GM12878 (cell line): ENCODE data around the gene RYR2.

ENCODE experiments used
- JUND ChIP-seq: IDR thresholded peaks from 2 replicates; pipeline ENCODE4 v1.6.1; 2012; ENCODE audit warnings: low read depth, mild to moderate bottlenecking, low read length, improper control_type of control experiment, moderate library complexity
- TF ChIP-seq, protein P1 (sequence below), 3 experiments: IDR thresholded peaks in 2 of 3; conservative IDR thresholded peaks in 1 of 3; 2 replicates each; pipeline ENCODE4 v1.5.1; 2011; ENCODE audit warnings: low read depth in 3 of 3, low read length in 3 of 3, mild to moderate bottlenecking in 3 of 3, control low read depth in 2 of 3, moderate library complexity in 2 of 3, inconsistent platforms in 1 of 3, mixed read lengths in 1 of 3; ENCODE audit not compliant: control insufficient read depth in 2 of 3, insufficient read depth in 1 of 3; ENCODE audit errors: extremely low read depth in 1 of 3

DNA sequence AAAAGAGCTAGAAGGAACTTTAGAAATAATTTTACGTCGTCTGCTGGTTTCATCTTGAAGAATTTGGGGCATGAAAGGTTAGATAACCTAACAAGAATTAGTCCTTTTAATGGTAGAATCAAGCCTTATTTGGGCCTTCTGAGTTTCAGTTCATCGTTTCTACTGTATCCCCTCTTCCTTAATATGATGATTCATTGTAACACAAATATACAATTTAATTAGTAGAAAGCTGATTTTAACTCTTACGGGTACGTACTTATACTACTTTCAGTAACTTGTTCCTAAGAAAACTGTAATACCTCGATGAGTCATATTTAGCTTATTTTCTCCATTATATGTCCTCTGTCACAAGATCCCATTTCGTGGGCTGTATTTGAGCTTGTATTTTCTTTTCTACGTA, 264.7 kb downstream of the RYR2 start:
- no peak for TF ChIP-seq JUND
- TF ChIP-seq, protein P1, sequence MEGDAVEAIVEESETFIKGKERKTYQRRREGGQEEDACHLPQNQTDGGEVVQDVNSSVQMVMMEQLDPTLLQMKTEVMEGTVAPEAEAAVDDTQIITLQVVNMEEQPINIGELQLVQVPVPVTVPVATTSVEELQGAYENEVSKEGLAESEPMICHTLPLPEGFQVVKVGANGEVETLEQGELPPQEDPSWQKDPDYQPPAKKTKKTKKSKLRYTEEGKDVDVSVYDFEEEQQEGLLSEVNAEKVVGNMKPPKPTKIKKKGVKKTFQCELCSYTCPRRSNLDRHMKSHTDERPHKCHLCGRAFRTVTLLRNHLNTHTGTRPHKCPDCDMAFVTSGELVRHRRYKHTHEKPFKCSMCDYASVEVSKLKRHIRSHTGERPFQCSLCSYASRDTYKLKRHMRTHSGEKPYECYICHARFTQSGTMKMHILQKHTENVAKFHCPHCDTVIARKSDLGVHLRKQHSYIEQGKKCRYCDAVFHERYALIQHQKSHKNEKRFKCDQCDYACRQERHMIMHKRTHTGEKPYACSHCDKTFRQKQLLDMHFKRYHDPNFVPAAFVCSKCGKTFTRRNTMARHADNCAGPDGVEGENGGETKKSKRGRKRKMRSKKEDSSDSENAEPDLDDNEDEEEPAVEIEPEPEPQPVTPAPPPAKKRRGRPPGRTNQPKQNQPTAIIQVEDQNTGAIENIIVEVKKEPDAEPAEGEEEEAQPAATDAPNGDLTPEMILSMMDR (IDR thresholded peaks at IDR 0.05 in 2 of 3, conservative IDR thresholded peaks at IDR 0.05 in 1 of 3; ENCODE audit: control insufficient read depth in 2 of 3, extremely low read depth in 1 of 3, insufficient read depth in 1 of 3, low read depth in 3 of 3, low read length in 3 of 3): no peak
